ENCODE data around the gene DOK7. TPM values are rescaled to one million over a fixed set of nuclear protein-coding genes. Genes with fewer than 3 reads are reported as not detected.
"Not testable (repeated sequence)": the region's sequence is repeated elsewhere in the genome, so short reads cannot be mapped to it uniquely, and the experiment has no call there.

DOK7 gene
- total RNA-seq, 1 donor from 2014 or later = 0.72 TPM

DNA sequence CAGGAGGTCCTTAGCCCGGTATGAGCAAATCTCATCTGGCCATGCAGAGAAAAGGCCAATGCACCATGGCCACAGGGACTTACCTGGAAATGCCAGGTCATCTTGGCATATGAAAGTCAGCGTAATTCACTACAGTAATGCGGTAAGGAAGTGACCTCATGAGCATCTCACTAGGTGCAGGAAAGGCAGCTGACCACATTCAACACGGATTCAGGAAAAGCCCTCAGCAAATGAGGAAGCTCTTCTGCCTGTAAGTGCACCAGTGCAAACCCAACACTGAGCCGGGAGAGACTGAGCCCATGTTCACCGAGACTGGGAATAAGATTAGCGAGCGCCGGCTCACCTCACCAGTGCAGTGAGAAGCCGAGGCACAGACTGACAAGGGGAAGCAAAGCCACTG, 45.4 kb downstream of the DOK7 start:
- DNase-seq (ENCODE audit: extremely low spot score, unreplicated experiment) = no peak
- Mint-ChIP-seq H3K36me3 (peaks cover 37% of the 10 kb centered on the region), H3K27me3 (no peaks in the 10 kb centered on the region), H3K27ac (no peak overlapping the region), H3K4me3 (no peak overlapping the region), H3K4me1 (ENCODE audit: unreplicated experiment) (peaks cover under 1% of the 10 kb centered on the region), H3K9me3 (no peaks in the 10 kb centered on the region)
- TF ChIP-seq, protein P1, sequence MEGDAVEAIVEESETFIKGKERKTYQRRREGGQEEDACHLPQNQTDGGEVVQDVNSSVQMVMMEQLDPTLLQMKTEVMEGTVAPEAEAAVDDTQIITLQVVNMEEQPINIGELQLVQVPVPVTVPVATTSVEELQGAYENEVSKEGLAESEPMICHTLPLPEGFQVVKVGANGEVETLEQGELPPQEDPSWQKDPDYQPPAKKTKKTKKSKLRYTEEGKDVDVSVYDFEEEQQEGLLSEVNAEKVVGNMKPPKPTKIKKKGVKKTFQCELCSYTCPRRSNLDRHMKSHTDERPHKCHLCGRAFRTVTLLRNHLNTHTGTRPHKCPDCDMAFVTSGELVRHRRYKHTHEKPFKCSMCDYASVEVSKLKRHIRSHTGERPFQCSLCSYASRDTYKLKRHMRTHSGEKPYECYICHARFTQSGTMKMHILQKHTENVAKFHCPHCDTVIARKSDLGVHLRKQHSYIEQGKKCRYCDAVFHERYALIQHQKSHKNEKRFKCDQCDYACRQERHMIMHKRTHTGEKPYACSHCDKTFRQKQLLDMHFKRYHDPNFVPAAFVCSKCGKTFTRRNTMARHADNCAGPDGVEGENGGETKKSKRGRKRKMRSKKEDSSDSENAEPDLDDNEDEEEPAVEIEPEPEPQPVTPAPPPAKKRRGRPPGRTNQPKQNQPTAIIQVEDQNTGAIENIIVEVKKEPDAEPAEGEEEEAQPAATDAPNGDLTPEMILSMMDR (conservative IDR thresholded peaks at IDR 0.05) = no peak

- no peak for DNase-seq (ENCODE audit: extremely low spot score, unreplicated experiment)
- Mint-ChIP-seq H3K4me1 (ENCODE audit: unreplicated experiment) (no peaks in the 10 kb centered on the region), H3K4me3 (no peak overlapping the region), H3K36me3 (peaks cover 37% of the 10 kb centered on the region), H3K9me3 (no peaks in the 10 kb centered on the region), H3K27me3 (no peaks in the 10 kb centered on the region), H3K27ac (no peak overlapping the region)
- TF ChIP-seq, protein P1 (conservative IDR thresholded peaks at IDR 0.05) = no peak
Measured at GRCh38 chr4:3510481-3510880, 47.4 kb downstream of the DOK7 start.

- H3K36me3 Mint-ChIP-seq = peaks cover 37% of the 10 kb centered on the region
- DNase-seq (ENCODE audit: extremely low spot score, unreplicated experiment) = no peak
- TF ChIP-seq, protein P1 (conservative IDR thresholded peaks at IDR 0.05) = no peak
- H3K4me3 Mint-ChIP-seq = no peak overlapping the region
- H3K27ac Mint-ChIP-seq = no peak overlapping the region
- H3K4me1 Mint-ChIP-seq (ENCODE audit: unreplicated experiment) = no peaks in the 10 kb centered on the region
- H3K9me3 Mint-ChIP-seq = no peaks in the 10 kb centered on the region
- no peaks in the 10 kb centered on the region for H3K27me3 Mint-ChIP-seq
Measured at GRCh38 chr4:3511187-3511586, 48.1 kb downstream of the DOK7 start.

DNA sequence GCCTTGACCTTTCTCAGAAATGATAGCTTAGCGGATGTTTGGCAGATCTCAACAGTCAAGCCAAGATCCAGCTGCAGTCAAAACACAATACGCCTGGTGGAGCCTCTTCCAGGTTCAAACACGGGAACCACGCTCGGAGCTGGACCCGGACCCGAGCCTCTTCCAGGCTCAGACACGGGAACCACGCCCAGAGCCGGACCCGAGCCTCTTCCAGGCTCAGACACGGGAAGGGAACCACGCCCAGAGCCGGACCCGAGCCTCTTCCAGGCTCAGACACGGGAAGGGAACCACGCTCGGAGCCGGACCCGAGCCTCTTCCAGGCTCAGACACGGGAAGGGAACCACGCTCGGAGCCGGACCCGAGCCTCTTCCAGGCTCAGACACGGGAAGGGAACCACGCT, 48.5 kb downstream of the DOK7 start:
- H3K27ac Mint-ChIP-seq; H3K27me3 Mint-ChIP-seq; H3K9me3 Mint-ChIP-seq; H3K4me1 Mint-ChIP-seq (ENCODE audit: unreplicated experiment); H3K4me3 Mint-ChIP-seq; DNase-seq (ENCODE audit: extremely low spot score, unreplicated experiment): not testable (repeated sequence)
- peaks cover 37% of the 10 kb centered on the region for H3K36me3 Mint-ChIP-seq

GRCh38 chr4:3512279-3512678, 49.2 kb downstream of the DOK7 start:
- H3K36me3 Mint-ChIP-seq = peaks cover 36% of the 10 kb centered on the region
- no peak overlapping the region for H3K4me3 Mint-ChIP-seq
- TF ChIP-seq, protein P1 (conservative IDR thresholded peaks at IDR 0.05) = no peak

DNA sequence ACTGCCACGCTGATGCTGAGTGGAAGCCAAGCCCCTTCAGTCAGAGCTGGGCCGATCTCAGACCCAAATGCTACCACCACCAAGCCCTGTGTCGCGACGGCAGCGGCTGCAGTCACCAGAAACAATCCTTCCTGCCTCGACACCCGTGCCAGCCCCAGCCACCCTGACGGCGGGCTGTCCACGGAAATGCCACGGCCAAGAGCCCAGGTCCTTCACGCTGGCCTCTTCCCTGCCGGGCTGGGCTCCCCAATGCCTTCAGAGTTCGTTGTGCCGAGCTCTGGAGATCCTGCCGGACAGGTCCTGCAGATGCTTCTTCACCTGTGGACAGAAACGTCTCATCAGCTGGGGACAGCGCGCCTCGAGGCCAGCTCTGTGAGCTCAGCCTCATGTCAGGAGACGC, 49.6 kb downstream of the DOK7 start:
- no peak overlapping the region for H3K4me3 Mint-ChIP-seq
- H3K36me3 Mint-ChIP-seq = peaks cover 32% of the 10 kb centered on the region

More at GRCh38 chr4:3512279-3512678, 49.2 kb downstream of the DOK7 start:
- H3K9me3 Mint-ChIP-seq = no peaks in the 10 kb centered on the region
- no peak overlapping the region for H3K27ac Mint-ChIP-seq
- no peak for DNase-seq (ENCODE audit: extremely low spot score, unreplicated experiment)
- H3K27me3 Mint-ChIP-seq = no peaks in the 10 kb centered on the region
- no peaks in the 10 kb centered on the region for H3K4me1 Mint-ChIP-seq (ENCODE audit: unreplicated experiment)

More for the DNA sequence above, 49.6 kb downstream of the DOK7 start:
- Mint-ChIP-seq H3K4me1 (ENCODE audit: unreplicated experiment) (no peaks in the 10 kb centered on the region), H3K9me3 (no peaks in the 10 kb centered on the region), H3K27me3 (no peaks in the 10 kb centered on the region), H3K27ac (no peak overlapping the region)
- no peak for DNase-seq (ENCODE audit: extremely low spot score, unreplicated experiment)
- TF ChIP-seq, protein P1 (conservative IDR thresholded peaks at IDR 0.05) = no peak

Data from type B pancreatic cell (in vitro differentiated cells).